Karpas-422 (cell line): ENCODE measurements around the gene CSNK1D. TPM values are rescaled to one million over a fixed set of nuclear protein-coding genes. Genes with fewer than 3 reads are reported as not detected.

ENCODE experiments used
- DNase-seq: peaks from one replicate; pipeline ENCODE4 v3.0.0-alpha.2; 2015
- H2AFZ ChIP-seq: fragments of 200-600 bp; sonication (generic); 2 replicates; pipeline ENCODE4 v1.6.1; 2014; ENCODE audit warnings: antibody characterized with exemption, low read length, mixed read lengths
- H3K27ac ChIP-seq: fragments of 200-600 bp; sonication (generic); 2 replicates; pipeline ENCODE4 v1.5.1; 2014; ENCODE audit warnings: mild to moderate bottlenecking, low read length, moderate library complexity
- H3K27me3 ChIP-seq: fragments of 200-600 bp; sonication (generic); 2 replicates; pipeline ENCODE4 v1.6.1; 2014; ENCODE audit warnings: low read length, mixed read lengths
- H3K36me3 ChIP-seq: fragments of 200-600 bp; sonication (generic); 2 replicates; pipeline ENCODE4 v1.6.1; 2014; ENCODE audit warnings: low read length, mixed read lengths; ENCODE audit not compliant: insufficient read depth
- H3K4me1 ChIP-seq: fragments of 200-600 bp; sonication (generic); 2 replicates; pipeline ENCODE4 v1.6.1; 2014; ENCODE audit warnings: mild to moderate bottlenecking, low read length, mixed read lengths
- H3K4me2 ChIP-seq: fragments of 200-600 bp; sonication (generic); 2 replicates; pipeline ENCODE4 v1.6.1; 2014; ENCODE audit warnings: low read length, low read depth, mild to moderate bottlenecking; ENCODE audit not compliant: poor library complexity, severe bottlenecking
- H3K4me3 ChIP-seq: fragments of 200-600 bp; sonication (generic); 2 replicates; pipeline ENCODE4 v1.5.1; 2014; ENCODE audit warnings: mild to moderate bottlenecking, antibody characterized with exemption, low read length, mixed read lengths
- H3K79me2 ChIP-seq: fragments of 200-600 bp; sonication (generic); 2 replicates; pipeline ENCODE4 v1.6.1; 2014; ENCODE audit warnings: mild to moderate bottlenecking, low read length, mixed read lengths
- H3K9ac ChIP-seq: fragments of 200-600 bp; sonication (generic); 2 replicates; pipeline ENCODE4 v1.6.0; 2014; ENCODE audit warnings: low read length
- H3K9me2 ChIP-seq: fragments of 200-600 bp; sonication (generic), shearing (Covaris generic); replicated peaks from 2 replicates; pipeline ENCODE4 v1.6.0; 2014; ENCODE audit warnings: mild to moderate bottlenecking, low read length, moderate library complexity; ENCODE audit not compliant: insufficient read depth
- H3K9me3 ChIP-seq: fragments of 300-700, 200-600 bp; sonication (generic); 2 replicates; pipeline ENCODE4 v1.6.1; 2014; ENCODE audit warnings: low read length, mixed read lengths
- H4K20me1 ChIP-seq: fragments of 200-600 bp; sonication (generic); 2 replicates; pipeline ENCODE4 v1.6.1; 2014; ENCODE audit warnings: mild to moderate bottlenecking, antibody characterized with exemption, low read length, low read depth; ENCODE audit not compliant: insufficient read depth
- total RNA-seq: library from RNA; depleted of rRNA; stranded (reverse); fragments of >200 nt; shearing (Covaris generic); gene quantifications from 2 replicates; pipeline ENCODE4 v1.2.3, GENCODE V29; 2014; ENCODE audit warnings: low replicate concordance

The CSNK1D gene
- total RNA-seq, 1 experiment from 2014 or later, result 30.6 TPM

- H3K27me3 ChIP-seq, result no peaks in the 10 kb centered on the region
- peaks cover 38% of the 10 kb centered on the region; the same call in 1 of the 2 replicates for H4K20me1 ChIP-seq
- H3K4me2 ChIP-seq, result no peak overlapping the region
- no peak overlapping the region for H3K9ac ChIP-seq
- H3K4me3 ChIP-seq, result no peak overlapping the region
- no peak overlapping the region for H2AFZ ChIP-seq
- no peaks in the 10 kb centered on the region for H3K4me1 ChIP-seq
- H3K36me3 ChIP-seq, result peaks cover 22% of the 10 kb centered on the region
- DNase-seq, result no peak
- H3K9me2 ChIP-seq, result no peaks in the 10 kb centered on the region
- no peak overlapping the region for H3K27ac ChIP-seq
- no peaks in the 10 kb centered on the region for H3K79me2 ChIP-seq
- H3K9me3 ChIP-seq, result no peaks in the 10 kb centered on the region
Measured at GRCh38 chr17:82247182-82247823, 26.2 kb downstream of the CSNK1D start.

- Histone ChIP-seq H3K9ac (no peak overlapping the region), H3K27ac (no peak overlapping the region), H3K4me2 (no peak overlapping the region), H3K9me3 (no peaks in the 10 kb centered on the region), H3K4me3 (no peak overlapping the region), H3K27me3 (no peaks in the 10 kb centered on the region), H3K79me2 (no peaks in the 10 kb centered on the region), H3K36me3 (peaks cover 20% of the 10 kb centered on the region; the same call in 1 of the 2 replicates), H3K9me2 (no peaks in the 10 kb centered on the region), H2AFZ (no peak overlapping the region), H3K4me1 (no peaks in the 10 kb centered on the region), H4K20me1 (peaks cover 41% of the 10 kb centered on the region; the same call in 1 of the 2 replicates)
- DNase-seq, result no peak
Measured at GRCh38 chr17:82246365-82247181, 26.9 kb downstream of the CSNK1D start.

GRCh38 chr17:82246040-82246364 lies 27.5 kb downstream of the CSNK1D start:
- H3K27ac ChIP-seq, result no peak overlapping the region
- no peaks in the 10 kb centered on the region for H3K9me2 ChIP-seq
- no peak overlapping the region for H3K4me3 ChIP-seq
- no peaks in the 10 kb centered on the region for H3K79me2 ChIP-seq
- H3K9me3 ChIP-seq, result no peaks in the 10 kb centered on the region
- no peak overlapping the region for H3K4me2 ChIP-seq
- H3K36me3 ChIP-seq, result peaks cover 15% of the 10 kb centered on the region; the same call in 1 of the 2 replicates
- H3K27me3 ChIP-seq, result no peaks in the 10 kb centered on the region
- H2AFZ ChIP-seq, result no peak overlapping the region
- no peaks in the 10 kb centered on the region for H3K4me1 ChIP-seq
- peaks cover 41% of the 10 kb centered on the region; the same call in 1 of the 2 replicates for H4K20me1 ChIP-seq
- no peak for DNase-seq
- H3K9ac ChIP-seq, result no peak overlapping the region

- Histone ChIP-seq H3K36me3 (peaks cover 15% of the 10 kb centered on the region; the same call in 1 of the 2 replicates), H3K27ac (no peak overlapping the region), H3K4me2 (no peak overlapping the region), H3K9me2 (no peaks in the 10 kb centered on the region), H4K20me1 (peaks cover 41% of the 10 kb centered on the region; the same call in 1 of the 2 replicates), H2AFZ (no peak overlapping the region), H3K9me3 (no peaks in the 10 kb centered on the region), H3K79me2 (no peaks in the 10 kb centered on the region), H3K4me1 (no peaks in the 10 kb centered on the region), H3K27me3 (no peaks in the 10 kb centered on the region), H3K9ac (no peak overlapping the region), H3K4me3 (no peak overlapping the region)
- DNase-seq, result no peak
Measured at GRCh38 chr17:82245134-82246039, 28.1 kb downstream of the CSNK1D start.

GRCh38 chr17:82244413-82245133 lies 28.9 kb downstream of the CSNK1D start:
- H4K20me1 ChIP-seq, result peaks cover 33% of the 10 kb centered on the region; the same call in 1 of the 2 replicates
- H3K9ac ChIP-seq, result no peak overlapping the region
- H3K27ac ChIP-seq, result no peak overlapping the region
- H3K4me3 ChIP-seq, result no peak overlapping the region
- H3K27me3 ChIP-seq, result no peaks in the 10 kb centered on the region
- H3K36me3 ChIP-seq, result peaks cover 15% of the 10 kb centered on the region; the same call in 1 of the 2 replicates
- H3K4me1 ChIP-seq, result no peaks in the 10 kb centered on the region
- H3K4me2 ChIP-seq, result no peak overlapping the region
- H3K9me3 ChIP-seq, result no peaks in the 10 kb centered on the region
- H2AFZ ChIP-seq, result no peak overlapping the region
- no peak for DNase-seq
- H3K9me2 ChIP-seq, result no peaks in the 10 kb centered on the region
- no peaks in the 10 kb centered on the region for H3K79me2 ChIP-seq

- Histone ChIP-seq H3K36me3 (peaks cover 15% of the 10 kb centered on the region; the same call in 1 of the 2 replicates), H2AFZ (no peak overlapping the region), H4K20me1 (peaks cover 33% of the 10 kb centered on the region; the same call in 1 of the 2 replicates), H3K4me1 (no peaks in the 10 kb centered on the region), H3K9ac (no peak overlapping the region), H3K4me3 (no peak overlapping the region), H3K9me3 (no peaks in the 10 kb centered on the region), H3K27ac (no peak overlapping the region), H3K4me2 (no peak overlapping the region), H3K27me3 (no peaks in the 10 kb centered on the region), H3K79me2 (no peaks in the 10 kb centered on the region), H3K9me2 (no peaks in the 10 kb centered on the region)
- no peak for DNase-seq
Measured at GRCh38 chr17:82243648-82244412, 29.7 kb downstream of the CSNK1D start.

GRCh38 chr17:82242977-82243647 lies 30.4 kb downstream of the CSNK1D start:
- Histone ChIP-seq H3K9ac (no peak overlapping the region), H3K27me3 (no peaks in the 10 kb centered on the region), H4K20me1 (peaks cover 36% of the 10 kb centered on the region; the same call in 1 of the 2 replicates), H3K4me1 (no peaks in the 10 kb centered on the region), H3K4me2 (no peak overlapping the region), H3K4me3 (no peak overlapping the region), H3K9me3 (no peaks in the 10 kb centered on the region), H3K27ac (no peak overlapping the region), H3K79me2 (no peaks in the 10 kb centered on the region), H2AFZ (no peak overlapping the region), H3K36me3 (peaks cover 14% of the 10 kb centered on the region; the same call in 1 of the 2 replicates), H3K9me2 (no peaks in the 10 kb centered on the region)
- no peak for DNase-seq
